Liver (tissue), 9 donors: ENCODE data around the gene RASSF1. TPM values are rescaled to one million over a fixed set of nuclear protein-coding genes. Genes with fewer than 3 reads are reported as not detected.

Experiments
- DNase-seq: peaks from one replicate; pipeline ENCODE4 v3.0.0-alpha.2; 2017; ENCODE audit warnings: low spot score
- H3K27ac ChIP-seq, 2 donors: one replicate each; pipeline ENCODE4 v1.7.0; 2013; ENCODE audit warnings: inconsistent platforms in 2 of 2, low read length in 2 of 2, control low read depth in 1 of 2, low read depth in 1 of 2, mild to moderate bottlenecking in 1 of 2
- H3K27me3 ChIP-seq, 4 donors: one replicate each; pipeline versions ENCODE4 v1.6.1 to v1.7.0; 2013; ENCODE audit warnings: low read length in 3 of 4, inconsistent platforms in 1 of 4, mild to moderate bottlenecking in 1 of 4, moderate library complexity in 1 of 4; ENCODE audit not compliant: control insufficient read depth in 4 of 4, insufficient read depth in 4 of 4
- H3K36me3 ChIP-seq, 4 donors: one replicate each; pipeline versions ENCODE4 v1.6.1 to v1.7.0; 2013; ENCODE audit warnings: low read length in 3 of 4, mild to moderate bottlenecking in 3 of 4, low read depth in 1 of 4, moderate library complexity in 1 of 4; ENCODE audit not compliant: control insufficient read depth in 4 of 4, insufficient read depth in 3 of 4
- H3K4me1 ChIP-seq, 4 donors: one replicate each; pipeline versions ENCODE4 v1.6.1 to v1.7.0; 2013; ENCODE audit warnings: low read length in 3 of 4, mild to moderate bottlenecking in 3 of 4, moderate library complexity in 1 of 4; ENCODE audit not compliant: control insufficient read depth in 4 of 4, insufficient read depth in 4 of 4
- H3K4me3 ChIP-seq, 3 donors: one replicate each; pipeline versions ENCODE4 v1.6.1 to v1.7.0; 2013; ENCODE audit warnings: low read length in 3 of 3, control low read depth in 1 of 3, low read depth in 1 of 3, mild to moderate bottlenecking in 1 of 3
- H3K9ac ChIP-seq, 2 donors: one replicate each; pipeline ENCODE4 v1.7.0; 2013; ENCODE audit warnings: low read length in 2 of 2, mild to moderate bottlenecking in 2 of 2, moderate library complexity in 2 of 2, control low read depth in 1 of 2, low read depth in 1 of 2
- H3K9me3 ChIP-seq, 4 donors: one replicate each; pipeline versions ENCODE4 v1.6.1 to v1.7.0; 2013; ENCODE audit warnings: low read length in 3 of 4; ENCODE audit not compliant: control insufficient read depth in 4 of 4
- EGR1 ChIP-seq, 2 donors: IDR thresholded peaks; 2 replicates each; pipeline ENCODE4 v1.6.1; 2016 to 2018; ENCODE audit warnings: antibody characterized with exemption in 2 of 2, low read depth in 2 of 2
- FOXA1 ChIP-seq: IDR thresholded peaks from 2 replicates; pipeline ENCODE4 v1.6.1; 2016; ENCODE audit warnings: antibody characterized with exemption
- FOXA2 ChIP-seq: IDR thresholded peaks from 2 replicates; pipeline ENCODE4 v1.6.1; 2016; ENCODE audit warnings: antibody characterized with exemption
- GABPA ChIP-seq, 2 donors: IDR thresholded peaks in 1 of 2; conservative IDR thresholded peaks in 1 of 2; 2 replicates each; pipeline ENCODE4 v1.6.1; 2016; ENCODE audit warnings: antibody characterized with exemption in 2 of 2, mild to moderate bottlenecking in 1 of 2, moderate library complexity in 1 of 2
- HNF4A ChIP-seq, 2 donors: conservative IDR thresholded peaks; 2 replicates each; pipeline ENCODE4 v1.6.1; 2016; ENCODE audit warnings: antibody characterized with exemption in 2 of 2, mild to moderate bottlenecking in 2 of 2
- HNF4G ChIP-seq: IDR thresholded peaks from 2 replicates; pipeline ENCODE4 v1.6.1; 2016; ENCODE audit warnings: antibody characterized with exemption
- JUND ChIP-seq, 2 donors: IDR thresholded peaks; 2 replicates each; pipeline ENCODE4 v1.6.1; 2016; ENCODE audit warnings: antibody characterized with exemption in 2 of 2
- NR2F2 ChIP-seq: IDR thresholded peaks from 2 replicates; pipeline ENCODE4 v1.6.1; 2016; ENCODE audit warnings: antibody characterized with exemption
- RAD21 ChIP-seq, 2 donors: IDR thresholded peaks; 2 replicates each; pipeline ENCODE4 v1.6.1; 2016; ENCODE audit warnings: antibody characterized with exemption in 2 of 2, mild to moderate bottlenecking in 2 of 2
- RXRA ChIP-seq, 2 donors: IDR thresholded peaks; 2 replicates each; pipeline ENCODE4 v1.6.1; 2017 to 2018; ENCODE audit warnings: antibody characterized with exemption in 2 of 2, mild to moderate bottlenecking in 1 of 2
- SP1 ChIP-seq: IDR thresholded peaks from 2 replicates; pipeline ENCODE4 v1.6.1; 2018; ENCODE audit warnings: antibody characterized with exemption, mild to moderate bottlenecking
- TAF1 ChIP-seq: conservative IDR thresholded peaks from 2 replicates; pipeline ENCODE4 v1.6.1; 2016; ENCODE audit warnings: antibody characterized with exemption, mild to moderate bottlenecking
- YY1 ChIP-seq: IDR thresholded peaks from 2 replicates; pipeline ENCODE4 v1.6.1; 2016; ENCODE audit warnings: antibody characterized with exemption, mild to moderate bottlenecking
- WGBS: extraction: QIAGEN DNeasy Blood & Tissue Kit; methylation state at CpG from one replicate; pipeline ENCODE4 v1.1.7; 2013; 5-methylcytosine and 5-hydroxymethylcytosine counted together
- polyA plus RNA-seq, 2 donors: library from polyadenylated mRNA; stranded (reverse) in 1 of 2; unstranded in 1 of 2; fragments of 200-250 nt in 1 of 2; fragments of >200 nt in 1 of 2; fragmentation: Nextera tagmentation in 1 of 2; extraction: Ambion mirVana in 1 of 2; gene quantifications; one replicate each; pipeline versions ENCODE4 v1.2.1 to v1.2.3, GENCODE V29; 2013 to 2015
- total RNA-seq, 2 donors: library from RNA; depleted of rRNA; stranded (reverse); fragments of >200 nt; gene quantifications; one replicate each; pipeline ENCODE4 v1.2.3, GENCODE V29; 2014
- TF ChIP-seq, protein P1 (sequence below): IDR thresholded peaks from 2 replicates; pipeline ENCODE4 v1.6.1; 2016; ENCODE audit warnings: antibody characterized with exemption
- TF ChIP-seq, protein P2 (sequence below): fragments of 150-350 bp; IDR thresholded peaks from 2 replicates; pipeline ENCODE4 v1.5.1; 2017; ENCODE audit warnings: improper control_type of control experiment, low read depth, low read length; ENCODE audit not compliant: missing input control
- TF ChIP-seq, protein P3 (sequence below): IDR thresholded peaks from 2 replicates; pipeline ENCODE4 v1.6.1; 2016; ENCODE audit warnings: antibody characterized with exemption, mild to moderate bottlenecking
- TF ChIP-seq, protein P4 (sequence below): IDR thresholded peaks from 2 replicates; pipeline ENCODE4 v1.6.1; 2016; ENCODE audit warnings: antibody characterized with exemption
- TF ChIP-seq, protein P5 (sequence below): IDR thresholded peaks from 2 replicates; pipeline ENCODE4 v1.6.1; 2016; ENCODE audit warnings: antibody characterized with exemption
- donor health status: healthy.
- donor health status: healthy.
- donor health status: healthy.
- donor health status: healthy.
- donor health status: healthy.

Gene RASSF1
- total and polyA plus RNA-seq, 4 donors = 6.5 to 13.2 (median 11.2) TPM

DNA sequence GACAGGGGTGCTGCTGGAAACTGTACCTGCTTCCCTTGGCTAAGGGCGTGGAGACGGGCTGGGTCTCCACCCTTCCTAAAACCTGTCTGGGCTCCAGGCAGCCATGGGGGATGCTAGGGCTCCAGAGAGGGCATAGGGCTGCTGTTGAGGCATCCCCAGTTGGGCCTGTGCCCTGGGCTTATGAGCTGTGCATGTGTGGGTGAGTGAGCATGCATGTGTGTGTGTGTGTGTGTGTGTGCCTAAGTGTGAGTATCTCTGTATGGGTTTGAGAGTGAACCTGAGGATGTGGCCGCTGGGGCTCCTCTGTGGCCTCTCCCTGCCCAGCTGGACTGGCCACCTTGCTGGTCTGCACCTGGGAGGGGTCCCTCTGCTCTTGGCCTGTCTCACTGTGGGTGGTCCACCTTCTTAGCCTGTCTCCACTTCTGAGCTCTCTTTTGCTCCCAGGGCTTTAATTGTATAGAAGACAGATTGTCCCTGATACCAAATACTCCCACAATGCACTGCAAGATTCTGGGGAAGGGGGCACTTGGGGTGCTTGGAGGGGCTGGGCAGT, 30.6 kb upstream of the RASSF1 start:
- WGBS = 83% methylated on average over 3 of the region's 3 CpGs
- no peak overlapping the region for H3K27ac ChIP-seq
- H3K27me3 ChIP-seq = peaks cover 0 to 2% (median 0%) of the 10 kb centered on the region in 4 donors
- no peaks in the 10 kb centered on the region for H3K36me3 ChIP-seq
- no peak overlapping the region for H3K9ac ChIP-seq
- H3K4me1 ChIP-seq = no peaks in the 10 kb centered on the region
- DNase-seq = no peak
- no peaks in the 10 kb centered on the region for H3K9me3 ChIP-seq
- no peak overlapping the region for H3K4me3 ChIP-seq
- no peak for TF ChIP-seq JUND (IDR thresholded peaks at IDR 0.05)
- TF ChIP-seq RAD21 (IDR thresholded peaks at IDR 0.05) = no peak
- no peak for TF ChIP-seq SP1
- TF ChIP-seq HNF4A (conservative IDR thresholded peaks at IDR 0.05) = no peak
- no peak for TF ChIP-seq FOXA2
- TF ChIP-seq EGR1 (IDR thresholded peaks at IDR 0.05; ENCODE audit: low read depth in 2 of 2) = no peak
- TF ChIP-seq, protein P1, sequence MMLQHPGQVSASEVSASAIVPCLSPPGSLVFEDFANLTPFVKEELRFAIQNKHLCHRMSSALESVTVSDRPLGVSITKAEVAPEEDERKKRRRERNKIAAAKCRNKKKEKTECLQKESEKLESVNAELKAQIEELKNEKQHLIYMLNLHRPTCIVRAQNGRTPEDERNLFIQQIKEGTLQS = no peak
- TF ChIP-seq, protein P2, sequence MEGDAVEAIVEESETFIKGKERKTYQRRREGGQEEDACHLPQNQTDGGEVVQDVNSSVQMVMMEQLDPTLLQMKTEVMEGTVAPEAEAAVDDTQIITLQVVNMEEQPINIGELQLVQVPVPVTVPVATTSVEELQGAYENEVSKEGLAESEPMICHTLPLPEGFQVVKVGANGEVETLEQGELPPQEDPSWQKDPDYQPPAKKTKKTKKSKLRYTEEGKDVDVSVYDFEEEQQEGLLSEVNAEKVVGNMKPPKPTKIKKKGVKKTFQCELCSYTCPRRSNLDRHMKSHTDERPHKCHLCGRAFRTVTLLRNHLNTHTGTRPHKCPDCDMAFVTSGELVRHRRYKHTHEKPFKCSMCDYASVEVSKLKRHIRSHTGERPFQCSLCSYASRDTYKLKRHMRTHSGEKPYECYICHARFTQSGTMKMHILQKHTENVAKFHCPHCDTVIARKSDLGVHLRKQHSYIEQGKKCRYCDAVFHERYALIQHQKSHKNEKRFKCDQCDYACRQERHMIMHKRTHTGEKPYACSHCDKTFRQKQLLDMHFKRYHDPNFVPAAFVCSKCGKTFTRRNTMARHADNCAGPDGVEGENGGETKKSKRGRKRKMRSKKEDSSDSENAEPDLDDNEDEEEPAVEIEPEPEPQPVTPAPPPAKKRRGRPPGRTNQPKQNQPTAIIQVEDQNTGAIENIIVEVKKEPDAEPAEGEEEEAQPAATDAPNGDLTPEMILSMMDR = no peak
- no peak for TF ChIP-seq RXRA (IDR thresholded peaks at IDR 0.05)
- no peak for TF ChIP-seq TAF1
- TF ChIP-seq, protein P3, sequence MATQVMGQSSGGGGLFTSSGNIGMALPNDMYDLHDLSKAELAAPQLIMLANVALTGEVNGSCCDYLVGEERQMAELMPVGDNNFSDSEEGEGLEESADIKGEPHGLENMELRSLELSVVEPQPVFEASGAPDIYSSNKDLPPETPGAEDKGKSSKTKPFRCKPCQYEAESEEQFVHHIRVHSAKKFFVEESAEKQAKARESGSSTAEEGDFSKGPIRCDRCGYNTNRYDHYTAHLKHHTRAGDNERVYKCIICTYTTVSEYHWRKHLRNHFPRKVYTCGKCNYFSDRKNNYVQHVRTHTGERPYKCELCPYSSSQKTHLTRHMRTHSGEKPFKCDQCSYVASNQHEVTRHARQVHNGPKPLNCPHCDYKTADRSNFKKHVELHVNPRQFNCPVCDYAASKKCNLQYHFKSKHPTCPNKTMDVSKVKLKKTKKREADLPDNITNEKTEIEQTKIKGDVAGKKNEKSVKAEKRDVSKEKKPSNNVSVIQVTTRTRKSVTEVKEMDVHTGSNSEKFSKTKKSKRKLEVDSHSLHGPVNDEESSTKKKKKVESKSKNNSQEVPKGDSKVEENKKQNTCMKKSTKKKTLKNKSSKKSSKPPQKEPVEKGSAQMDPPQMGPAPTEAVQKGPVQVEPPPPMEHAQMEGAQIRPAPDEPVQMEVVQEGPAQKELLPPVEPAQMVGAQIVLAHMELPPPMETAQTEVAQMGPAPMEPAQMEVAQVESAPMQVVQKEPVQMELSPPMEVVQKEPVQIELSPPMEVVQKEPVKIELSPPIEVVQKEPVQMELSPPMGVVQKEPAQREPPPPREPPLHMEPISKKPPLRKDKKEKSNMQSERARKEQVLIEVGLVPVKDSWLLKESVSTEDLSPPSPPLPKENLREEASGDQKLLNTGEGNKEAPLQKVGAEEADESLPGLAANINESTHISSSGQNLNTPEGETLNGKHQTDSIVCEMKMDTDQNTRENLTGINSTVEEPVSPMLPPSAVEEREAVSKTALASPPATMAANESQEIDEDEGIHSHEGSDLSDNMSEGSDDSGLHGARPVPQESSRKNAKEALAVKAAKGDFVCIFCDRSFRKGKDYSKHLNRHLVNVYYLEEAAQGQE = no peak
- no peak for TF ChIP-seq FOXA1
- no peak for TF ChIP-seq GABPA (IDR thresholded peaks at IDR 0.05 in 1 of 2, conservative IDR thresholded peaks at IDR 0.05 in 1 of 2)
- no peak for TF ChIP-seq NR2F2
- TF ChIP-seq, protein P4, sequence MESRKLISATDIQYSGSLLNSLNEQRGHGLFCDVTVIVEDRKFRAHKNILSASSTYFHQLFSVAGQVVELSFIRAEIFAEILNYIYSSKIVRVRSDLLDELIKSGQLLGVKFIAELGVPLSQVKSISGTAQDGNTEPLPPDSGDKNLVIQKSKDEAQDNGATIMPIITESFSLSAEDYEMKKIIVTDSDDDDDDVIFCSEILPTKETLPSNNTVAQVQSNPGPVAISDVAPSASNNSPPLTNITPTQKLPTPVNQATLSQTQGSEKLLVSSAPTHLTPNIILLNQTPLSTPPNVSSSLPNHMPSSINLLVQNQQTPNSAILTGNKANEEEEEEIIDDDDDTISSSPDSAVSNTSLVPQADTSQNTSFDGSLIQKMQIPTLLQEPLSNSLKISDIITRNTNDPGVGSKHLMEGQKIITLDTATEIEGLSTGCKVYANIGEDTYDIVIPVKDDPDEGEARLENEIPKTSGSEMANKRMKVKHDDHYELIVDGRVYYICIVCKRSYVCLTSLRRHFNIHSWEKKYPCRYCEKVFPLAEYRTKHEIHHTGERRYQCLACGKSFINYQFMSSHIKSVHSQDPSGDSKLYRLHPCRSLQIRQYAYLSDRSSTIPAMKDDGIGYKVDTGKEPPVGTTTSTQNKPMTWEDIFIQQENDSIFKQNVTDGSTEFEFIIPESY = no peak
- TF ChIP-seq YY1 = no peak
- TF ChIP-seq, protein P5, sequence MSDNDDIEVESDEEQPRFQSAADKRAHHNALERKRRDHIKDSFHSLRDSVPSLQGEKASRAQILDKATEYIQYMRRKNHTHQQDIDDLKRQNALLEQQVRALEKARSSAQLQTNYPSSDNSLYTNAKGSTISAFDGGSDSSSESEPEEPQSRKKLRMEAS = no peak
- no peak for TF ChIP-seq HNF4G
